Measurements from ENCODE around the gene KCTD7.
"Not testable (repeated sequence)": the region's sequence is repeated elsewhere in the genome, so short reads cannot be mapped to it uniquely, and the experiment has no call there.

DNA sequence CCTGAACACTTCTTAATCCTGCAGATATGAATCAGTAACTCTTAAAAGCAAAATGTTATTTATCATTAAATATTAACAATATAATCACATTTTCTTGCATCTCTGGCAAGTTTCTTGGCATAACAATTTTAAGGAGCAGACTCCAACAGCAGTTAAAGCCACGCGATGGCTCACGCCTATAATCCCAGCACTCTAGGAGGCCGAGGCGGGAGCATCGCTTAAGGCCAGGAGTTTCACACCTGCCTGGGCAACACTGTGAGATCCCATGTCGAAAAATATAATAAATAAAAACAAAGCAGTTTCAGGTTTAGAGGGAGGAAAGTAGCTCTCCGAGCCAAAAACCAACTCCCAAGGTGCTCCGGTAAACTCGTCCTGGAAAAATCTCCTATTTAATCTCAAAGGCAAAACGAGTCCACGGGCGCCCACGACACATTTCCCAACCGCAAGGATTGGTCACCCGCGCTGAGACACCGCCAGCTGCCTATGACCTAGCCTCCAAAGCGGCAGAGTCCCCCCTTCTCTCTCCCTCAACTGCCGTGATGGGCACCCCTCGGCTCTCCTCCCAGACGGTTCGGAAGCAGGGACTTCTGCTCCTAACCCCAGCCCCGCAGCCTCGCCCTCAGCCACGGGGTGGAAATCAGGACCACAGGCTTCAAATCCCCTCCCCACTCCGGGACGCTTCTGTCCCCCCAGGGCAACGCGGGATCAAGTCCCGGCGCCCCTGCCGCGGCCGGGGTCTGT, 37.5 kb upstream of the KCTD7 start:
- TF ChIP-seq, protein P1, sequence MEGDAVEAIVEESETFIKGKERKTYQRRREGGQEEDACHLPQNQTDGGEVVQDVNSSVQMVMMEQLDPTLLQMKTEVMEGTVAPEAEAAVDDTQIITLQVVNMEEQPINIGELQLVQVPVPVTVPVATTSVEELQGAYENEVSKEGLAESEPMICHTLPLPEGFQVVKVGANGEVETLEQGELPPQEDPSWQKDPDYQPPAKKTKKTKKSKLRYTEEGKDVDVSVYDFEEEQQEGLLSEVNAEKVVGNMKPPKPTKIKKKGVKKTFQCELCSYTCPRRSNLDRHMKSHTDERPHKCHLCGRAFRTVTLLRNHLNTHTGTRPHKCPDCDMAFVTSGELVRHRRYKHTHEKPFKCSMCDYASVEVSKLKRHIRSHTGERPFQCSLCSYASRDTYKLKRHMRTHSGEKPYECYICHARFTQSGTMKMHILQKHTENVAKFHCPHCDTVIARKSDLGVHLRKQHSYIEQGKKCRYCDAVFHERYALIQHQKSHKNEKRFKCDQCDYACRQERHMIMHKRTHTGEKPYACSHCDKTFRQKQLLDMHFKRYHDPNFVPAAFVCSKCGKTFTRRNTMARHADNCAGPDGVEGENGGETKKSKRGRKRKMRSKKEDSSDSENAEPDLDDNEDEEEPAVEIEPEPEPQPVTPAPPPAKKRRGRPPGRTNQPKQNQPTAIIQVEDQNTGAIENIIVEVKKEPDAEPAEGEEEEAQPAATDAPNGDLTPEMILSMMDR (IDR thresholded peaks at IDR 0.05) = not testable (repeated sequence)
- not testable (repeated sequence) for TF ChIP-seq POLR2A (IDR thresholded peaks at IDR 0.05)

Measured in prostate gland (tissue), 2 donors.